ENCODE data around the gene SBK3. TPM values are rescaled to one million over a fixed set of nuclear protein-coding genes. Genes with fewer than 3 reads are reported as not detected.

Gene SBK3, protein sequence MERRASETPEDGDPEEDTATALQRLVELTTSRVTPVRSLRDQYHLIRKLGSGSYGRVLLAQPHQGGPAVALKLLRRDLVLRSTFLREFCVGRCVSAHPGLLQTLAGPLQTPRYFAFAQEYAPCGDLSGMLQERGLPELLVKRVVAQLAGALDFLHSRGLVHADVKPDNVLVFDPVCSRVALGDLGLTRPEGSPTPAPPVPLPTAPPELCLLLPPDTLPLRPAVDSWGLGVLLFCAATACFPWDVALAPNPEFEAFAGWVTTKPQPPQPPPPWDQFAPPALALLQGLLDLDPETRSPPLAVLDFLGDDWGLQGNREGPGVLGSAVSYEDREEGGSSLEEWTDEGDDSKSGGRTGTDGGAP
- 1.7 to 2.0 TPM (median 1.9 TPM) in 5 replicates for total RNA-seq (2022; extraction: Qiagen RNA extraction)

DNA sequence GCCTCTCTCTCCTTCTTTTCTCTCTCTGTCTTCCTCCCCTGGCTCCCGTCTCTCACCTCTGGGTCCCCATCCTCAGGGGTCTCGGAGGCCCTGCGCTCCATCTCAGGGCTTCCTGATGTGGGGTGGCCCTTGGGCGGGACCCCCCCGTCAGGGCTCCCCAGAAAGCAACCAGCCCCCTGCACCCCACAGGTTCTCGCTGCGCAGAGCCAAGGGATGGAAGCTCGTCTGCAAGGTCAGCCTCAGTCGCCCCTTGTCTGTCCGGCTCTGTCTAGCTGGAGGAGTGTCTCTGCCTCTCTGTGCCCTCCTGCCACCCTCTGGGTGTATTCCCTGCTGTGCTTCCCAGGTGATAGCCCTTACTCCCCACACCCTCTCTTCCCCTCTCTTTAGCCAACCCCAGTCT, at the start of gene SBK3:
Gene SBK3 (minus strand): TSS at position 101 of the 400 bp plus-strand sequence. CDS start 0 bp downstream, at position 101.

DNA sequence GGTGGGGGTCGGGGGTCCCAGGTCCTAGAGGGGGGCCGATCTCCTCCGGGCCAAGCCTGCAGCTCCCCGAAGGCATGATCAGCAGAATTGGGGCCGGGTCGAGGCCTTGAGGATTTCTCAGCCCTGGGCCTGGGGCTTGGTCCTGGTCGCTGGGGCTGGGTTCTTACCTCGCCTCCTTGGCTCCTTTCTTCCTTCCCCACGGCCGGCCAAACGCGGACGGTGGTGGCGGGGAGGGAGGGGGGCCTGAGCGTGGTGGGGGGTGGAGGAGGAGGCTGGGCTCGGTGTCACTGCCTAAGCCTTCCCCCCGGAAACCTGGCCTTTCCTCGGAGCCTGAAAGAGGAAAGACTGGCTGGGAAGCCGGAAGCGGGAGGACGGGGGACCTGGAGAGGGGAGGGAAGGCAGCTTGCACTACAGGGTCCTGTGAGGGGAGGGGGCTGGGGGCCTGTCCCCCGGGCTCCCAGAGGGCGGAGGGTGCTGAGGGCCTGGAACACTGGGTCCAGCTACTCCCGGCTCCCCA, 35.3 kb upstream of the SBK3 start, which contains the start of gene ZNF579:
Gene ZNF579 (minus strand): TSS at position 221 of the 517 bp plus-strand sequence. CDS start 1,209 bp downstream, outside the sequence.

DNA sequence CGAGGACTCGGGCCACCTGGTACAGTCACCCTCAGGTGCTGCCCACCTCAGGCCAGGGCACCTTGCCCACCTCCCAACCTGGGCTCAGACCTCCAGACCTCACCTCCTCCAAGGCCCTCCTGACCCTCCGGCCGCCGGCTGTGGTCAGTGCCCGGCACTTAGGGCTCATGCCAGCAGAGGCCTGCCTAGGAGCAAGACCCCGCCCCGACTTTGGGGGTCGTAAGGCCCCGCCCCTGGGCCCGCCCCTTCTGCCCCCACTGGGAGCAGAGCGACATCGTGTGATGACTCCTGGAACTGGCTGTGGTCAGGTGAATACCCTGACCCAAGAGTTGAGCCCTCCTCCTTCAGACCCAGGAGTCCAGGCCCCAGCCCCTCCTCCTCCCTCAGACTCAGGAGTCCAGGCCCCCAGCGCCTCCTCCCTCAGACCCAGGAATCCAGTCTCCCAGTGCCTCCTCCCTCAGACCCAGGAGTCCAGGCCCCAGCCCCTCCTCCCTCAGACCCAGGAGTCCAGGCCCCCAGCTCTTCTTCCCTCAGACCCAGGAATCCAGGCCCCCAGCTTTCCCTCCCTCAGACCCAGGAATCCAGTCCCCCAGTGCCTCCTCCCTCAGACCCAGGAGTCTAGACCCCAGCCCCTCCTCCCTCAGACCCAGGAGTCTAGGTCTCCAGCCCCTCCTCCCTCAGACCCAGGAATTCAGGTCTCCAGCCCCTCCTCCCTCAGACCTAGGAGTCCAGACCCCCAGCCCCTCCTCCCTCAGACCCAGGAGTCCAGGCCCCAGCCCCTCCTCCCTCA, 8.2 kb downstream of the SBK3 start, which contains the start of gene SBK2:
Gene SBK2 (minus strand): TSS at position 183 of the 790 bp plus-strand sequence. CDS start 839 bp downstream, outside the sequence.

Other genes with a start within 250 kb of the SBK3 start
- not detected in 5 replicates for gene TMEM150B, start 220.2 kb downstream of the SBK3 start, total RNA-seq (2022; extraction: Qiagen RNA extraction)
- 5.8 to 11.4 TPM (median 9.7 TPM) in 5 replicates for gene KMT5C, start 205.7 kb downstream of the SBK3 start, total RNA-seq (2022; extraction: Qiagen RNA extraction)
- 0.58 to 1.4 TPM (median 1.2 TPM) in 5 replicates for gene COX6B2, start 190.8 kb downstream of the SBK3 start, total RNA-seq (2022; extraction: Qiagen RNA extraction)
- gene GARIN5B, start 182.3 kb downstream of the SBK3 start, total RNA-seq (2022; extraction: Qiagen RNA extraction): 0.06 to 0.29 TPM (median 0.12 TPM) in 5 replicates
- gene IL11, start 175.1 kb downstream of the SBK3 start, total RNA-seq (2022; extraction: Qiagen RNA extraction): 42.1 to 61.8 TPM (median 53.6 TPM) in 5 replicates
- gene TMEM190, start 168.7 kb downstream of the SBK3 start, total RNA-seq (2022; extraction: Qiagen RNA extraction): 1.2 to 2.6 TPM (median 2.0 TPM) in 5 replicates
- 1.6 to 11.1 TPM (median 8.6 TPM) in 5 replicates for gene TMEM238, start 161.3 kb downstream of the SBK3 start, total RNA-seq (2022; extraction: Qiagen RNA extraction)
- gene RPL28, start 159.6 kb downstream of the SBK3 start, total RNA-seq (2022; extraction: Qiagen RNA extraction): 2,587 to 2,941 TPM (median 2,775 TPM) in 5 replicates
- 320 to 492 TPM (median 460 TPM) in 5 replicates for gene UBE2S, start 137.8 kb downstream of the SBK3 start, total RNA-seq (2022; extraction: Qiagen RNA extraction)
- gene SHISA7, start 102.2 kb downstream of the SBK3 start, total RNA-seq (2022; extraction: Qiagen RNA extraction): 0.02 TPM in 1 of 5 replicates, not detected in the others
- gene ISOC2, start 83.9 kb downstream of the SBK3 start, total RNA-seq (2022; extraction: Qiagen RNA extraction): 54.6 to 66.3 TPM (median 63.5 TPM) in 5 replicates
- gene C19orf85, start 80.8 kb downstream of the SBK3 start, total RNA-seq (2022; extraction: Qiagen RNA extraction): not detected in 5 replicates
- 5.7 to 8.8 TPM (median 7.8 TPM) in 5 replicates for gene ZNF628, start 68.9 kb downstream of the SBK3 start, total RNA-seq (2022; extraction: Qiagen RNA extraction)
- gene NAT14, start 60.4 kb downstream of the SBK3 start, total RNA-seq (2022; extraction: Qiagen RNA extraction): 34.2 to 64.7 TPM (median 61.2 TPM) in 5 replicates
- 0.45 to 1.3 TPM (median 0.81 TPM) in 5 replicates for gene SSC5D, start 57.1 kb downstream of the SBK3 start, total RNA-seq (2022; extraction: Qiagen RNA extraction)
- gene SBK2, start 8.4 kb downstream of the SBK3 start, total RNA-seq (2022; extraction: Qiagen RNA extraction): 1.6 to 2.8 TPM (median 2.3 TPM) in 5 replicates
- 15.7 to 31.2 TPM (median 28.5 TPM) in 5 replicates for gene ZNF579, start 35.3 kb upstream of the SBK3 start, total RNA-seq (2022; extraction: Qiagen RNA extraction)
- gene FIZ1, start 54.0 kb upstream of the SBK3 start, total RNA-seq (2022; extraction: Qiagen RNA extraction): 17.6 to 24.7 TPM (median 24.3 TPM) in 5 replicates
- gene ZNF524, start 54.7 kb upstream of the SBK3 start, total RNA-seq (2022; extraction: Qiagen RNA extraction): 13.4 to 21.2 TPM (median 20.6 TPM) in 5 replicates
- 7.3 to 13.8 TPM (median 12.5 TPM) in 5 replicates for gene ZNF865, start 60.1 kb upstream of the SBK3 start, total RNA-seq (2022; extraction: Qiagen RNA extraction)
- gene ZNF784, start 79.0 kb upstream of the SBK3 start, total RNA-seq (2022; extraction: Qiagen RNA extraction): 5.6 to 6.2 TPM (median 5.8 TPM) in 5 replicates
- gene ZNF580, start 95.5 kb upstream of the SBK3 start, total RNA-seq (2022; extraction: Qiagen RNA extraction): 29.4 to 56.4 TPM (median 50.5 TPM) in 5 replicates
- gene ZNF581, start 98.1 kb upstream of the SBK3 start, total RNA-seq (2022; extraction: Qiagen RNA extraction): 36.6 to 52.1 TPM (median 49.2 TPM) in 5 replicates
- 14.1 to 20.4 TPM (median 19.1 TPM) in 5 replicates for gene CCDC106, start 102.7 kb upstream of the SBK3 start, total RNA-seq (2022; extraction: Qiagen RNA extraction)
- gene U2AF2, start 109.5 kb upstream of the SBK3 start, total RNA-seq (2022; extraction: Qiagen RNA extraction): 264 to 319 TPM (median 303 TPM) in 5 replicates
- gene EPN1, start 129.7 kb upstream of the SBK3 start, total RNA-seq (2022; extraction: Qiagen RNA extraction): 135 to 220 TPM (median 215 TPM) in 5 replicates
- gene NLRP9, start 192.9 kb upstream of the SBK3 start, total RNA-seq (2022; extraction: Qiagen RNA extraction): not detected in 5 replicates
- gene RFPL4A, start 213.6 kb upstream of the SBK3 start, total RNA-seq (2022; extraction: Qiagen RNA extraction): 0.31 to 0.54 TPM (median 0.45 TPM) in 5 replicates
- 0.28 TPM in 1 of 5 replicates, not detected in the others for gene RFPL4AL1, start 223.6 kb upstream of the SBK3 start, total RNA-seq (2022; extraction: Qiagen RNA extraction)

Measured in A549 treated with CORT108297 at 1 μM for 4 hours (cell line).